B cell (primary cell): ENCODE measurements around the gene SLC2A13. TPM values are rescaled to one million over a fixed set of nuclear protein-coding genes. Genes with fewer than 3 reads are reported as not detected.

Source experiments
- ATAC-seq: fragments of 200-7000 bp; cut with Tn5 transposase; one replicate; pipeline ENCODE4 v1.10.0; 2021; ENCODE audit warnings: low read depth, mild to moderate bottlenecking, moderate number of reproducible peaks, moderate library complexity
- CTCF ChIA-PET: fragments of 350-600 bp; sonication (Branson Sonifier 250); formaldehyde crosslinking; loops from one replicate; lab custom pipeline; 2021; ENCODE audit warnings: antibody characterized with exemption, inconsistent platforms; lab: Charles Lee
- POLR2A ChIA-PET: fragments of 350-600 bp; sonication (Branson Sonifier 250); formaldehyde crosslinking; loops from one replicate; lab custom pipeline; 2021; ENCODE audit warnings: antibody characterized with exemption; lab: Charles Lee
- DNase-seq: peaks from one replicate; pipeline ENCODE4 v3.0.0; 2013
- H2AFZ ChIP-seq: 2 replicates; pipeline ENCODE4 v1.6.1; 2012; ENCODE audit warnings: mild to moderate bottlenecking, low read depth, low read length; ENCODE audit not compliant: insufficient read depth, poor library complexity, severe bottlenecking
- H3K27ac ChIP-seq, 2 donors: 1 replicate in 1 of 2; 2 replicates in 1 of 2; pipeline ENCODE4 v1.5.1; 2012 to 2013; ENCODE audit warnings: low read length in 2 of 2, mild to moderate bottlenecking in 2 of 2, moderate library complexity in 1 of 2
- H3K27me3 ChIP-seq, 4 experiments: fragments of 200-600 bp in 1 of 4; sonication (generic) in 1 of 4; replicated peaks in 1 of 4; 1 replicate in 2 of 4; 2 replicates in 2 of 4; pipeline versions ENCODE4 v1.6.1 to v1.7.0; 2013 to 2016; ENCODE audit warnings: low read length in 3 of 4, mild to moderate bottlenecking in 2 of 4, mixed read lengths in 1 of 4, moderate library complexity in 1 of 4; ENCODE audit not compliant: insufficient read depth in 4 of 4, control insufficient read depth in 3 of 4; ENCODE audit errors: control extremely low read depth in 1 of 4
- H3K36me3 ChIP-seq, 2 experiments: replicated peaks in 1 of 2; 1 replicate in 1 of 2; 2 replicates in 1 of 2; pipeline versions ENCODE4 v1.6.1 to v1.7.1; 2013; ENCODE audit warnings: low read length in 1 of 2; ENCODE audit not compliant: insufficient read depth in 2 of 2, control insufficient read depth in 1 of 2; ENCODE audit errors: control extremely low read depth in 1 of 2, extremely low read depth in 1 of 2
- H3K4me1 ChIP-seq, 2 donors: fragments of 200-600 bp in 1 of 2; sonication (generic) in 1 of 2; 1 replicate in 1 of 2; 2 replicates in 1 of 2; pipeline versions ENCODE4 v1.5.1 to v1.6.1; 2013 to 2017; ENCODE audit warnings: low read length in 2 of 2; ENCODE audit not compliant: control insufficient read depth in 2 of 2, insufficient read depth in 2 of 2
- H3K4me2 ChIP-seq: replicated peaks from 2 replicates; pipeline ENCODE3; 2012; ENCODE audit warnings: mild to moderate bottlenecking, low read depth, low read length; ENCODE audit not compliant: poor library complexity, severe bottlenecking
- H3K4me3 ChIP-seq, 5 experiments: fragments of 200-600 bp in 1 of 5; sonication (generic) in 1 of 5; 1 replicate in 3 of 5; 2 replicates in 2 of 5; pipeline versions ENCODE4 v1.5.1 to v1.7.0; 2011 to 2016; ENCODE audit warnings: low read length in 4 of 5, mild to moderate bottlenecking in 4 of 5, low read depth in 2 of 5, control low read depth in 1 of 5, moderate library complexity in 1 of 5; ENCODE audit not compliant: insufficient read depth in 1 of 5; ENCODE audit errors: control extremely low read depth in 1 of 5, extremely low read depth in 1 of 5
- H3K79me2 ChIP-seq: fragments of 200-600 bp; sonication (generic); one replicate; pipeline ENCODE4 v1.6.0; 2016; ENCODE audit warnings: low read length; ENCODE audit not compliant: control insufficient read depth, insufficient read depth
- H3K9ac ChIP-seq: fragments of 200-600 bp; sonication (generic); 2 replicates; pipeline ENCODE4 v1.6.1; 2017; ENCODE audit warnings: mild to moderate bottlenecking, low read length, moderate library complexity
- H3K9me3 ChIP-seq, 3 donors: one replicate each; pipeline versions ENCODE4 v1.6.1 to v1.7.1; 2013; ENCODE audit warnings: low read length in 2 of 3; ENCODE audit not compliant: control insufficient read depth in 2 of 3, insufficient read depth in 1 of 3; ENCODE audit errors: control extremely low read depth in 1 of 3
- H4K20me1 ChIP-seq: 2 replicates; pipeline ENCODE4 v1.6.0; 2012; ENCODE audit warnings: mild to moderate bottlenecking, low read length; ENCODE audit not compliant: insufficient read depth, control insufficient read depth, poor library complexity, severe bottlenecking
- H3K27ac Mint-ChIP-seq: one replicate; pipeline ENCODE4 v1.8.0; 2021; ENCODE audit warnings: mixed read lengths
- H3K27me3 Mint-ChIP-seq: one replicate; pipeline ENCODE4 v1.8.0; 2021; ENCODE audit warnings: mixed read lengths
- H3K4me1 Mint-ChIP-seq: one replicate; pipeline ENCODE4 v1.8.0; 2021; ENCODE audit warnings: mixed read lengths
- H3K4me3 Mint-ChIP-seq: one replicate; pipeline ENCODE4 v1.8.0; 2021; ENCODE audit warnings: mixed read lengths
- H3K9me3 Mint-ChIP-seq: one replicate; pipeline ENCODE4 v1.8.0; 2022; ENCODE audit warnings: mixed read lengths; ENCODE audit not compliant: insufficient read depth
- EZH2 ChIP-seq: IDR thresholded peaks from 2 replicates; pipeline ENCODE4 v1.6.1; 2012; ENCODE audit warnings: borderline replicate concordance, low read depth, mild to moderate bottlenecking, moderate library complexity, low read length; ENCODE audit not compliant: insufficient read depth, poor library complexity, severe bottlenecking
- WGBS: methylation state at CpG from one replicate; pipeline ENCODE4 v1.1.5; 2013; ENCODE audit warnings: missing lambda C conversion rate; ENCODE audit not compliant: insufficient coverage; 5-methylcytosine and 5-hydroxymethylcytosine counted together
- intact Hi-C: fragments of 100-400 bp; cut with micrococcal nuclease; formaldehyde crosslinking; loops from one replicate; pipeline ENCODE4 v1.10.0; 2022
- polyA plus RNA-seq: library from polyadenylated mRNA; depleted of rRNA; stranded (reverse); fragments of >200 nt; gene quantifications from 2 replicates; pipeline ENCODE4 v1.2.3, GENCODE V29; 2012
- total RNA-seq, 2 donors: library from RNA; stranded (reverse); fragments of 120-200 nt in 1 of 2; gene quantifications; 1 replicate in 1 of 2; 2 replicates in 1 of 2; pipeline versions ENCODE4 v1.2.3 to v1.2.4, GENCODE V29; 2013 to 2022
- TF ChIP-seq, protein P1 (sequence below): fragments of 200-600 bp; IDR thresholded peaks from one replicate; pipeline ENCODE4 v1.8.0; 2022; ENCODE audit warnings: antibody characterized with exemption, mild to moderate bottlenecking

The SLC2A13 gene
- total and polyA plus RNA-seq, 2 donors (not counting 1 experiment from before 2014, with no cell fraction given) = 2.1 to 8.6 TPM

DNA sequence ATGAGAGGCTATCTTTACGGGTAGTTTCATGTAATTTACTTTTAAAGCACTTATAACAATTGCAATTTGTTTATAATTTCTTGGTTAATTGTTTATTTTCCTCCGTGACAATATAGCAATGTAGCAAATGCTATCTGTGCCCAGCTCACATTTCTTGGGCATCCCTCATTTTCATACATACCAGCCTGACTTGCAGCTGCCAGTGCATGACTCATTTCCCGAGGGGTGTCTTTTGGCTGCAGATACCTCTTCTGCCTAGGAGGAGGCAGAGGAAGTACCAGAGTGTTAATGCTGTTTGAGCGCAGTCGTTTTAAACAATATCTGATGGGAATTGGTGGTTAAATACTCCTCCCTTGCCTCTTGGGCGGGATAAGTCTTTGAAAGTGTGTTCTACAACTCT is 382.1 kb downstream of the SLC2A13 start:
- Histone ChIP-seq H3K4me1 (no peaks in the 10 kb centered on the region), H3K9ac (no peak overlapping the region), H3K4me2 (no peak overlapping the region), H4K20me1 (no peaks in the 10 kb centered on the region), H3K9me3 (no peaks in the 10 kb centered on the region), H3K27me3 (no peaks in the 10 kb centered on the region), H3K79me2 (no peaks in the 10 kb centered on the region), H3K36me3 (no peaks in the 10 kb centered on the region), H3K4me3 (no peak overlapping the region), H3K27ac (no peak overlapping the region), H2AFZ (no peak overlapping the region)
- ChIA-PET CTCF (no interaction called here), POLR2A (no interaction called here)
- no peaks in the 10 kb centered on the region for H3K27me3 Mint-ChIP-seq
- WGBS = 47% methylated on average over 3 of the region's 6 CpGs
- no peak for ATAC-seq
- no peak overlapping the region for H3K27ac Mint-ChIP-seq
- H3K4me3 Mint-ChIP-seq = no peak overlapping the region
- no peaks in the 10 kb centered on the region for H3K9me3 Mint-ChIP-seq
- TF ChIP-seq, protein P1, sequence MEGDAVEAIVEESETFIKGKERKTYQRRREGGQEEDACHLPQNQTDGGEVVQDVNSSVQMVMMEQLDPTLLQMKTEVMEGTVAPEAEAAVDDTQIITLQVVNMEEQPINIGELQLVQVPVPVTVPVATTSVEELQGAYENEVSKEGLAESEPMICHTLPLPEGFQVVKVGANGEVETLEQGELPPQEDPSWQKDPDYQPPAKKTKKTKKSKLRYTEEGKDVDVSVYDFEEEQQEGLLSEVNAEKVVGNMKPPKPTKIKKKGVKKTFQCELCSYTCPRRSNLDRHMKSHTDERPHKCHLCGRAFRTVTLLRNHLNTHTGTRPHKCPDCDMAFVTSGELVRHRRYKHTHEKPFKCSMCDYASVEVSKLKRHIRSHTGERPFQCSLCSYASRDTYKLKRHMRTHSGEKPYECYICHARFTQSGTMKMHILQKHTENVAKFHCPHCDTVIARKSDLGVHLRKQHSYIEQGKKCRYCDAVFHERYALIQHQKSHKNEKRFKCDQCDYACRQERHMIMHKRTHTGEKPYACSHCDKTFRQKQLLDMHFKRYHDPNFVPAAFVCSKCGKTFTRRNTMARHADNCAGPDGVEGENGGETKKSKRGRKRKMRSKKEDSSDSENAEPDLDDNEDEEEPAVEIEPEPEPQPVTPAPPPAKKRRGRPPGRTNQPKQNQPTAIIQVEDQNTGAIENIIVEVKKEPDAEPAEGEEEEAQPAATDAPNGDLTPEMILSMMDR = no peak
- TF ChIP-seq EZH2 = no peak
- no peaks in the 10 kb centered on the region for H3K4me1 Mint-ChIP-seq
- intact Hi-C loops = no loop called here
- DNase-seq = no peak

DNA sequence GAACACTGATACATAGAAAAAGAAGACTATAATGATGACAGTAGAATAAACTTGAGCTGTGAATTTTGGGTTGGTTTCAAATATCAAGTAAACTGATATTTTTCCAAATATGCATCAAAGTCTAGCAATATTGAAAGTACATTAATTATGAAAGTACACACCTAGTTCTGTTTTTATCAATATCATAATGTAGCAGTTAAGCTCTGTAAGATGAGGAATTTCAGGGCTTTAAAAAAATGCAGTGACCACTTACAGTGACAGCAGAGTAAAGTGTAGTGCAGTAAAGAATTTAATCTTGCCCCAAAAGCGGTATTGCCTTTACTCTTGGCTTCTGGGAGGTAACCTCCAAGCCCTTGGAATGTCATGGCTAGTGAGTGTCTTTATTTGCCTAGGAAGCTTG is 383.4 kb downstream of the SLC2A13 start:
- TF ChIP-seq, protein P1 = no peak
- TF ChIP-seq EZH2 = no peak
- WGBS = 90% methylated on average over 1 of the region's 1 CpG
- no peak overlapping the region for H3K27ac Mint-ChIP-seq
- H3K9me3 Mint-ChIP-seq = no peaks in the 10 kb centered on the region
- Histone ChIP-seq H3K4me3 (no peak overlapping the region), H4K20me1 (no peaks in the 10 kb centered on the region), H3K27me3 (no peaks in the 10 kb centered on the region), H3K9ac (no peak overlapping the region), H3K4me2 (no peak overlapping the region), H3K79me2 (no peaks in the 10 kb centered on the region), H3K9me3 (no peaks in the 10 kb centered on the region), H3K4me1 (no peaks in the 10 kb centered on the region), H3K27ac (no peak overlapping the region), H2AFZ (no peak overlapping the region), H3K36me3 (no peaks in the 10 kb centered on the region)
- DNase-seq (no peak), ATAC-seq (no peak)
- no peak overlapping the region for H3K4me3 Mint-ChIP-seq
- H3K27me3 Mint-ChIP-seq = no peaks in the 10 kb centered on the region
- H3K4me1 Mint-ChIP-seq = no peaks in the 10 kb centered on the region
- intact Hi-C loops = no loop called here
- ChIA-PET CTCF (no interaction called here), POLR2A (no interaction called here)
